T-helper 1 cell (primary cell): Measurements from ENCODE around the gene SURF1.

ENCODE experiments used
- DNase-seq, 5 donors: peaks; one replicate each; pipeline ENCODE4 v3.0.0-alpha.2; 2012 to 2020

SURF1 gene

GRCh38 chr9:133360400-133361393 lies 4.4 kb upstream of the SURF1 start:
- DNase-seq: no peak

- no peak for DNase-seq
Measured at GRCh38 chr9:133359399-133360175, 3.3 kb upstream of the SURF1 start.

- DNase-seq: no peak
Measured at GRCh38 chr9:133357656-133358055, 1.4 kb upstream of the SURF1 start.

- no peak for DNase-seq
Measured at GRCh38 chr9:133355881-133356357, 368 bp downstream of the SURF1 start.

- no peak for DNase-seq
Measured at GRCh38 chr9:133354766-133355165, 1.5 kb downstream of the SURF1 start.

- no peak for DNase-seq
Measured at GRCh38 chr9:133353548-133353947, 2.7 kb downstream of the SURF1 start.

- DNase-seq: no peak
Measured at GRCh38 chr9:133352635-133353340, 3.5 kb downstream of the SURF1 start.

GRCh38 chr9:133351908-133352634 lies 4.2 kb downstream of the SURF1 start:
- peak in 1 of 5 donors; percentile 33 for DNase-seq

GRCh38 chr9:133351526-133351907 lies 4.8 kb downstream of the SURF1 start:
- DNase-seq: no peak

GRCh38 chr9:133349965-133350616 lies 6.2 kb downstream of the SURF1 start:
- no peak for DNase-seq

- DNase-seq: no peak
Measured at GRCh38 chr9:133348718-133349573, 7.3 kb downstream of the SURF1 start.

GRCh38 chr9:133347985-133348717 lies 8.1 kb downstream of the SURF1 start, which contains the start of the genes MED22 and RPL7A:
Gene MED22 (minus strand): TSS chr9:133348131. CDS start chr9:133346662, 1,469 bp downstream.
Gene RPL7A (plus strand): TSS chr9:133348218. CDS start chr9:133348244, 26 bp downstream.
- peak; percentile 74 to 94 (median 87) for DNase-seq

- peak in 4 of 5 donors; percentile 37 to 45 (median 40) for DNase-seq
Measured at GRCh38 chr9:133347515-133347984, 8.7 kb downstream of the SURF1 start.

GRCh38 chr9:133346021-133346785 lies 10.1 kb downstream of the SURF1 start:
- no peak for DNase-seq

GRCh38 chr9:133345596-133345995 lies 10.7 kb downstream of the SURF1 start:
- no peak for DNase-seq

- DNase-seq: no peak
Measured at GRCh38 chr9:133344979-133345378, 11.3 kb downstream of the SURF1 start.

GRCh38 chr9:133344071-133344470 lies 12.2 kb downstream of the SURF1 start:
- no peak for DNase-seq

- no peak for DNase-seq
Measured at GRCh38 chr9:133342570-133342969, 13.7 kb downstream of the SURF1 start.

- no peak for DNase-seq
Measured at GRCh38 chr9:133342069-133342406, 14.2 kb downstream of the SURF1 start.
